Measurements from ENCODE around the gene NDUFS3. TPM values are rescaled to one million over a fixed set of nuclear protein-coding genes. Genes with fewer than 3 reads are reported as not detected.
"Not testable (repeated sequence)": the region's sequence is repeated elsewhere in the genome, so short reads cannot be mapped to it uniquely, and the experiment has no call there.

Gene NDUFS3
- total RNA-seq, 8 experiments from 2014 or later, result 92.5 to 149 (median 114) TPM

- 42 to 98% (median 89%) methylated on average over 2 to 5 of the region's 7 CpGs; no CpG with 5 or more reads in 7 of the 10 experiments for WGBS, 10 experiments
- ATAC-seq (replicated peaks in 6 of 8), result not testable (repeated sequence)
Observed at GRCh38 chr11:47546274-47546673, 32.6 kb upstream of the NDUFS3 start.

GRCh38 chr11:47550288-47551047, 28.4 kb upstream of the NDUFS3 start:
- H3K4me3 ChIP-seq, result no peak overlapping the region
- no peak overlapping the region for H3K27ac ChIP-seq
- WGBS, 10 experiments, result 67 to 100% (median 89%) methylated on average over 1 to 8 of the region's 10 CpGs
- H3K4me1 ChIP-seq (replicated peaks in 1 of 2), result peaks cover 14 to 19% of the 10 kb centered on the region in 2 donors
- in situ Hi-C loops (cut with MboI; ENCODE audit: low pct_unique_long_range_greater_than_20kb in 2 of 9, low sequenced_read_pairs in 9 of 9, unreplicated experiment in 9 of 9), result loop anchor here in 1 of 9 experiments (25.0 kb wide), 1 partner anchor 138 kb away; the partner anchor contains the start of gene SLC39A13
- ATAC-seq (replicated peaks in 6 of 8), result no peak

More at GRCh38 chr11:47546274-47546673, 32.6 kb upstream of the NDUFS3 start:
- H3K4me3 ChIP-seq; H3K4me1 ChIP-seq (replicated peaks in 1 of 2); H3K27ac ChIP-seq; in situ Hi-C loops (cut with MboI; ENCODE audit: low pct_unique_long_range_greater_than_20kb in 2 of 9, low sequenced_read_pairs in 9 of 9, unreplicated experiment in 9 of 9): not testable (repeated sequence)

- Histone ChIP-seq H3K4me1 (replicated peaks in 1 of 2) (peaks cover 14 to 19% of the 10 kb centered on the region in 2 donors), H3K4me3 (peak overlapping the region; percentile 59 to 90 (median 75)), H3K27ac (no peak overlapping the region)
- ATAC-seq (replicated peaks in 6 of 8), result no peak
- in situ Hi-C loops (cut with MboI; ENCODE audit: low pct_unique_long_range_greater_than_20kb in 2 of 9, low sequenced_read_pairs in 9 of 9, unreplicated experiment in 9 of 9), result loop anchor here in 1 of 9 experiments (25.0 kb wide), 1 partner anchor 139 kb away; the partner anchor contains the start of gene SLC39A13
Observed at GRCh38 chr11:47551086-47551485, 27.8 kb upstream of the NDUFS3 start.

- in situ Hi-C loops (cut with MboI; ENCODE audit: low pct_unique_long_range_greater_than_20kb in 2 of 9, low sequenced_read_pairs in 9 of 9, unreplicated experiment in 9 of 9), result loop anchor here in 1 of 9 experiments (25.0 kb wide), 1 partner anchor 140 kb away; the partner anchor contains the start of gene SLC39A13
- Histone ChIP-seq H3K27ac (peak overlapping the region; percentile 83 to 94), H3K4me1 (replicated peaks in 1 of 2) (peaks cover 14 to 19% of the 10 kb centered on the region in 2 donors), H3K4me3 (peak overlapping the region; percentile 59 to 90 (median 75))
- ATAC-seq (replicated peaks in 6 of 8), result peak; percentile 0 to 18 (median 4)
- 0 to 30% (median 1%) methylated on average over 1 to 9 of the region's 22 CpGs; no CpG with 5 or more reads in 2 of the 10 experiments for WGBS, 10 experiments
Observed at GRCh38 chr11:47552056-47552565, 26.8 kb upstream of the NDUFS3 start.

- peak within 1 kb of the TSS; percentile 59 to 90 (median 75) for H3K4me3 ChIP-seq
- ATAC-seq (replicated peaks in 6 of 8), result peak; percentile 89 to 97 (median 95)
- in situ Hi-C loops (cut with MboI; ENCODE audit: low pct_unique_long_range_greater_than_20kb in 2 of 9, low sequenced_read_pairs in 9 of 9, unreplicated experiment in 9 of 9), result loop anchor here in 1 of 9 experiments (25.0 kb wide), 1 partner anchor 140 kb away; the partner anchor contains the start of gene SLC39A13
- 3% methylated on average over 4 of the region's 89 CpGs; no CpG with 5 or more reads in 9 of the 10 experiments for WGBS, 10 experiments
- H3K27ac ChIP-seq, result peak within 1 kb of the TSS; percentile 83 to 94
- peaks cover 14 to 19% of the 10 kb centered on the region in 2 donors for H3K4me1 ChIP-seq (replicated peaks in 1 of 2)
Observed at GRCh38 chr11:47552566-47553405, 26.1 kb upstream of the NDUFS3 start, which contains the start of gene CELF1. CELF1 (minus strand) TSS chr11:47553132; CDS start chr11:47499523, 53,609 bp downstream.

GRCh38 chr11:47553406-47553743, 25.5 kb upstream of the NDUFS3 start:
- WGBS, 10 experiments, result 8 to 60% (median 21%) methylated on average over 1 to 8 of the region's 9 CpGs; no CpG with 5 or more reads in 3 of the 10 experiments
- in situ Hi-C loops (cut with MboI; ENCODE audit: low pct_unique_long_range_greater_than_20kb in 2 of 9, low sequenced_read_pairs in 9 of 9, unreplicated experiment in 9 of 9), result loop anchor here in 1 of 9 experiments (25.0 kb wide), 1 partner anchor 141 kb away; the partner anchor contains the start of gene SLC39A13
- H3K4me3 ChIP-seq, result peak overlapping the region; percentile 59 to 90 (median 75)
- ATAC-seq (replicated peaks in 6 of 8), result peak in 4 of 8 experiments; percentile 10 to 58 (median 48)
- peak overlapping the region; percentile 71 to 75 for H3K27ac ChIP-seq
- H3K4me1 ChIP-seq (replicated peaks in 1 of 2), result peaks cover 14 to 19% of the 10 kb centered on the region in 2 donors

GRCh38 chr11:47557004-47557403, 21.9 kb upstream of the NDUFS3 start:
- not testable (repeated sequence) for H3K4me1 ChIP-seq (replicated peaks in 1 of 2); H3K27ac ChIP-seq; ATAC-seq (replicated peaks in 6 of 8); H3K4me3 ChIP-seq
- in situ Hi-C loops (cut with MboI; ENCODE audit: low pct_unique_long_range_greater_than_20kb in 2 of 9, low sequenced_read_pairs in 9 of 9, unreplicated experiment in 9 of 9), result loop anchor here in 1 of 9 experiments (25.0 kb wide), 1 partner anchor 145 kb away; the partner anchor contains the start of gene SLC39A13
- 90 to 100% (median 100%) methylated on average over 1 to 11 of the region's 12 CpGs; no CpG with 5 or more reads in 1 of the 10 experiments for WGBS, 10 experiments

GRCh38 chr11:47558695-47559094, 20.2 kb upstream of the NDUFS3 start:
- H3K27ac ChIP-seq, result no peak overlapping the region
- H3K4me1 ChIP-seq (replicated peaks in 1 of 2), result peaks cover under 1 to 3% of the 10 kb centered on the region in 2 donors
- no peak for ATAC-seq (replicated peaks in 6 of 8)
- 86 to 100% (median 100%) methylated on average over 1 of the region's 1 CpG; no CpG with 5 or more reads in 4 of the 10 experiments for WGBS, 10 experiments
- H3K4me3 ChIP-seq, result no peak overlapping the region
- in situ Hi-C loops (cut with MboI; ENCODE audit: low pct_unique_long_range_greater_than_20kb in 2 of 9, low sequenced_read_pairs in 9 of 9, unreplicated experiment in 9 of 9), result loop anchor here in 1 of 9 experiments (25.0 kb wide), 1 partner anchor 146 kb away; the partner anchor contains the start of gene SLC39A13

- no peak overlapping the region for H3K4me3 ChIP-seq
- peaks cover 5% of the 10 kb centered on the region in 2 donors for H3K4me1 ChIP-seq (replicated peaks in 1 of 2)
- in situ Hi-C loops (cut with MboI; ENCODE audit: low pct_unique_long_range_greater_than_20kb in 2 of 9, low sequenced_read_pairs in 9 of 9, unreplicated experiment in 9 of 9), result loop anchor here in 1 of 9 experiments (25.0 kb wide), 1 partner anchor 148 kb away; the partner anchor contains the start of gene SLC39A13
- 70 to 100% (median 86%) methylated on average over 2 of the region's 2 CpGs; no CpG with 5 or more reads in 4 of the 10 experiments for WGBS, 10 experiments
- H3K27ac ChIP-seq, result no peak overlapping the region
- no peak for ATAC-seq (replicated peaks in 6 of 8)
Observed at GRCh38 chr11:47560426-47560825, 18.4 kb upstream of the NDUFS3 start.

- 80 to 100% (median 100%) methylated on average over 1 to 4 of the region's 4 CpGs; no CpG with 5 or more reads in 2 of the 10 experiments for WGBS, 10 experiments
- in situ Hi-C loops (cut with MboI; ENCODE audit: low pct_unique_long_range_greater_than_20kb in 2 of 9, low sequenced_read_pairs in 9 of 9, unreplicated experiment in 9 of 9), result loop anchor here in 1 of 9 experiments (25.0 kb wide), 1 partner anchor 150 kb away; the partner anchor contains the start of gene SLC39A13
- peaks cover 5 to 14% of the 10 kb centered on the region in 2 donors for H3K4me1 ChIP-seq (replicated peaks in 1 of 2)
- H3K27ac ChIP-seq; H3K4me3 ChIP-seq; ATAC-seq (replicated peaks in 6 of 8): not testable (repeated sequence)
Observed at GRCh38 chr11:47562393-47562792, 16.5 kb upstream of the NDUFS3 start.

- peaks cover 5 to 14% of the 10 kb centered on the region in 2 donors for H3K4me1 ChIP-seq (replicated peaks in 1 of 2)
- not testable (repeated sequence) for H3K4me3 ChIP-seq; H3K27ac ChIP-seq; ATAC-seq (replicated peaks in 6 of 8)
- 92 to 100% (median 98%) methylated on average over 1 to 7 of the region's 10 CpGs; no CpG with 5 or more reads in 2 of the 10 experiments for WGBS, 10 experiments
- in situ Hi-C loops (cut with MboI; ENCODE audit: low pct_unique_long_range_greater_than_20kb in 2 of 9, low sequenced_read_pairs in 9 of 9, unreplicated experiment in 9 of 9), result loop anchor here in 1 of 9 experiments (25.0 kb wide), 1 partner anchor 152 kb away; the partner anchor contains the start of gene SLC39A13
Observed at GRCh38 chr11:47564366-47564765, 14.5 kb upstream of the NDUFS3 start.

GRCh38 chr11:47564933-47565339, 13.9 kb upstream of the NDUFS3 start:
- in situ Hi-C loops (cut with MboI; ENCODE audit: low pct_unique_long_range_greater_than_20kb in 2 of 9, low sequenced_read_pairs in 9 of 9, unreplicated experiment in 9 of 9), result loop anchor here in 1 of 9 experiments (25.0 kb wide), 1 partner anchor 153 kb away; the partner anchor contains the start of gene SLC39A13

More at GRCh38 chr11:47564933-47565339, 13.9 kb upstream of the NDUFS3 start:
- peak in 4 of 8 experiments; percentile 3 to 23 (median 4) for ATAC-seq (replicated peaks in 6 of 8)
- Histone ChIP-seq H3K4me1 (replicated peaks in 1 of 2) (peaks cover 5 to 14% of the 10 kb centered on the region in 2 donors), H3K27ac (peak overlapping the region; percentile 2 to 86), H3K4me3 (peak overlapping the region; percentile 39 to 94 (median 62))
- 30 to 60% (median 34%) methylated on average over 2 to 5 of the region's 11 CpGs; no CpG with 5 or more reads in 6 of the 10 experiments for WGBS, 10 experiments
